Uterus (tissue), 4 donors: ENCODE data around the gene PRR33. TPM values are rescaled to one million over a fixed set of nuclear protein-coding genes. Genes with fewer than 3 reads are reported as not detected.

Source experiments
- DNase-seq, 2 donors: peaks; one replicate each; pipeline ENCODE4 v3.0.0-alpha.2; 2019 to 2020
- H3K27ac ChIP-seq, 2 donors: fragments of 200-600 bp; sonication (generic); 1 replicate in 1 of 2; 2 replicates in 1 of 2; pipeline ENCODE4 v1.5.1; 2016 to 2018
- H3K27me3 ChIP-seq, 2 donors: fragments of 200-600 bp; sonication (generic); one replicate each; pipeline ENCODE4 v1.5.1; 2018 to 2019; ENCODE audit warnings: control low read depth in 1 of 2
- H3K36me3 ChIP-seq, 2 donors: fragments of 200-600 bp; sonication (generic); one replicate each; pipeline ENCODE4 v1.5.1; 2019; ENCODE audit warnings: control low read depth in 1 of 2
- H3K4me1 ChIP-seq, 2 donors: fragments of 200-600 bp; sonication (generic); one replicate each; pipeline ENCODE4 v1.5.1; 2018 to 2019; ENCODE audit warnings: control low read depth in 1 of 2
- H3K4me3 ChIP-seq, 2 donors: fragments of 200-600 bp; sonication (generic); 1 replicate in 1 of 2; 2 replicates in 1 of 2; pipeline ENCODE4 v1.5.1; 2018 to 2019; ENCODE audit warnings: mild to moderate bottlenecking in 1 of 2
- H3K9me3 ChIP-seq, 2 donors: fragments of 200-600 bp; sonication (generic); one replicate each; pipeline ENCODE4 v1.5.1; 2019; ENCODE audit warnings: control low read depth in 1 of 2
- POLR2A ChIP-seq, 2 donors: fragments of 450-650 bp; IDR thresholded peaks; one replicate each; pipeline ENCODE4 v1.6.1; 2016; ENCODE audit warnings: antibody characterized with exemption in 2 of 2, mild to moderate bottlenecking in 1 of 2, moderate library complexity in 1 of 2
- intact Hi-C: fragments of 100-400 bp; cut with DNase I; formaldehyde crosslinking; loops from one replicate; pipeline ENCODE4 v1.15.1; 2023; ENCODE audit warnings: low total_unique reads
- total RNA-seq, 4 donors: library from RNA; depleted of rRNA in 3 of 4; stranded (reverse); fragments of >200 nt in 3 of 4; gene quantifications; one replicate each; pipeline versions ENCODE4 v1.1.0 to v1.2.4, GENCODE V29; 2014 to 2023
- TF ChIP-seq, protein P1 (sequence below), 4 experiments: fragments of 200-600 bp in 2 of 4; fragments of 450-650 bp in 2 of 4; sonication (generic) in 2 of 4; IDR thresholded peaks; one replicate each; pipeline ENCODE4 v1.5.1; 2016 to 2019; ENCODE audit warnings: antibody characterized with exemption in 4 of 4, mild to moderate bottlenecking in 2 of 4, moderate library complexity in 1 of 4
- donor health status: DM: yes; HTN: yes; CAD: no.

Gene PRR33
- total RNA-seq, 4 donors from 2014 or later = not detected

- TF ChIP-seq POLR2A (IDR thresholded peaks at IDR 0.05) = no peak
- TF ChIP-seq, protein P1, sequence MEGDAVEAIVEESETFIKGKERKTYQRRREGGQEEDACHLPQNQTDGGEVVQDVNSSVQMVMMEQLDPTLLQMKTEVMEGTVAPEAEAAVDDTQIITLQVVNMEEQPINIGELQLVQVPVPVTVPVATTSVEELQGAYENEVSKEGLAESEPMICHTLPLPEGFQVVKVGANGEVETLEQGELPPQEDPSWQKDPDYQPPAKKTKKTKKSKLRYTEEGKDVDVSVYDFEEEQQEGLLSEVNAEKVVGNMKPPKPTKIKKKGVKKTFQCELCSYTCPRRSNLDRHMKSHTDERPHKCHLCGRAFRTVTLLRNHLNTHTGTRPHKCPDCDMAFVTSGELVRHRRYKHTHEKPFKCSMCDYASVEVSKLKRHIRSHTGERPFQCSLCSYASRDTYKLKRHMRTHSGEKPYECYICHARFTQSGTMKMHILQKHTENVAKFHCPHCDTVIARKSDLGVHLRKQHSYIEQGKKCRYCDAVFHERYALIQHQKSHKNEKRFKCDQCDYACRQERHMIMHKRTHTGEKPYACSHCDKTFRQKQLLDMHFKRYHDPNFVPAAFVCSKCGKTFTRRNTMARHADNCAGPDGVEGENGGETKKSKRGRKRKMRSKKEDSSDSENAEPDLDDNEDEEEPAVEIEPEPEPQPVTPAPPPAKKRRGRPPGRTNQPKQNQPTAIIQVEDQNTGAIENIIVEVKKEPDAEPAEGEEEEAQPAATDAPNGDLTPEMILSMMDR (IDR thresholded peaks at IDR 0.05) = no peak
- no peaks in the 10 kb centered on the region for H3K4me1 ChIP-seq
- no peak overlapping the region for H3K4me3 ChIP-seq
- peak in 1 of 2 donors; percentile 20 for DNase-seq
- H3K27me3 ChIP-seq = no peaks in the 10 kb centered on the region
- no peaks in the 10 kb centered on the region for H3K9me3 ChIP-seq
- no peaks in the 10 kb centered on the region for H3K36me3 ChIP-seq
- H3K27ac ChIP-seq = no peak overlapping the region
- intact Hi-C loops = loop anchor here (10.0 kb wide), 1 partner anchor 55 kb away; the partner anchor contains the start of gene MRPL23
These were observed 1.5 kb downstream of the PRR33 start for GRCh38 chr11:1889941-1890855.

DNA sequence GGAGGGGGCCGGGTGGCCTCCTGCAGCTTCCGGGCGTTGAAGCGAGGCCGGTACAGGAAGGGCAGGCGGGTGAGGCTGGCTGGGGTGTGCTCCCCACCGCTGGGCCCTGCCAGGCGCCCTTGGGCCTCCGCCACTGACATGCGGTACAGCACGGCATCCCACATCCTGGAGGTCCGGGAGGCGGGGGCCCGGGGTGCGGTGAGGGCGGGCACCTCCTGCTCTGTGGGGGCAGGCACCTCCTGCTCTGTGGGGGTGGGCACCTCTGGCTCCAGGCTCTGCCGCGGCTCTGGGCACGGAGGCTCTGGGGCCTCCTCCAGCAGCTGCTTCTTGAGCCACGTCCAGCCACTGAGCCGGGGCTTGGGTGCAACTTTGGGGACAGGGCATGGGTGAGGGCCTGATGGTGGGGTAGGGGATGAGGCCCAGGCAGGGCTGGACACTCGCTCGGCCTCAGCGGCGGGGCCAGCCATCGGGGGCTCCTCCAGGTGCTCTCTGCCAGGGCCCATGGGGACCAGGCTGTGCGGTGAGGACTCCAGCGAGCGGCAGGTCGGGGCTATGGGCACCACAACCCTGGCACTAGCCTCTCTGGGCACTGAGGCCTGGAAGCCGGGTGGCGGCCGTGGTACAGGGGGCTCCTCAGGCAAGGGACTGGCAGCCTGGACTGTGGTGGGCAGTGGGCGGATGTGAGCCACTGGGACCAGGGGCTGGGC lies 2.3 kb downstream of the PRR33 start:
- TF ChIP-seq POLR2A (IDR thresholded peaks at IDR 0.05) = no peak
- TF ChIP-seq, protein P1 (IDR thresholded peaks at IDR 0.05) = no peak

GRCh38 chr11:1888811-1889210 lies 2.9 kb downstream of the PRR33 start:
- no peaks in the 10 kb centered on the region for H3K36me3 ChIP-seq
- H3K4me1 ChIP-seq = no peaks in the 10 kb centered on the region
- no peak overlapping the region for H3K4me3 ChIP-seq
- peak overlapping the region in 1 of 2 donors; percentile 43 for H3K27ac ChIP-seq
- no peaks in the 10 kb centered on the region for H3K27me3 ChIP-seq
- DNase-seq = no peak
- TF ChIP-seq POLR2A (IDR thresholded peaks at IDR 0.05) = no peak
- TF ChIP-seq, protein P1 (IDR thresholded peaks at IDR 0.05) = no peak
- intact Hi-C loops = no loop called here
- no peaks in the 10 kb centered on the region for H3K9me3 ChIP-seq

More for the DNA sequence above, 2.3 kb downstream of the PRR33 start:
- Histone ChIP-seq H3K27ac (no peak overlapping the region), H3K36me3 (no peaks in the 10 kb centered on the region), H3K4me1 (no peaks in the 10 kb centered on the region), H3K27me3 (no peaks in the 10 kb centered on the region), H3K4me3 (no peak overlapping the region), H3K9me3 (no peaks in the 10 kb centered on the region)
- intact Hi-C loops = no loop called here
- DNase-seq = peak in 1 of 2 donors; percentile 26

- Histone ChIP-seq H3K36me3 (no peaks in the 10 kb centered on the region), H3K27ac (peak overlapping the region in 1 of 2 donors; percentile 43), H3K9me3 (no peaks in the 10 kb centered on the region), H3K27me3 (no peaks in the 10 kb centered on the region), H3K4me3 (no peak overlapping the region), H3K4me1 (no peaks in the 10 kb centered on the region)
- intact Hi-C loops = no loop called here
- no peak for TF ChIP-seq POLR2A (IDR thresholded peaks at IDR 0.05)
- TF ChIP-seq, protein P1 (IDR thresholded peaks at IDR 0.05) = no peak
- DNase-seq = no peak
These were observed 3.3 kb downstream of the PRR33 start for GRCh38 chr11:1888347-1888753.
